ENCODE data around the gene ERMN. TPM values are rescaled to one million over a fixed set of nuclear protein-coding genes. Genes with fewer than 3 reads are reported as not detected.

The ERMN gene
- total and polyA plus RNA-seq, 2 of the 13 experiments (the other 11 are each of a cell fraction or from before 2014, with no cell fraction given) = not detected

DNA sequence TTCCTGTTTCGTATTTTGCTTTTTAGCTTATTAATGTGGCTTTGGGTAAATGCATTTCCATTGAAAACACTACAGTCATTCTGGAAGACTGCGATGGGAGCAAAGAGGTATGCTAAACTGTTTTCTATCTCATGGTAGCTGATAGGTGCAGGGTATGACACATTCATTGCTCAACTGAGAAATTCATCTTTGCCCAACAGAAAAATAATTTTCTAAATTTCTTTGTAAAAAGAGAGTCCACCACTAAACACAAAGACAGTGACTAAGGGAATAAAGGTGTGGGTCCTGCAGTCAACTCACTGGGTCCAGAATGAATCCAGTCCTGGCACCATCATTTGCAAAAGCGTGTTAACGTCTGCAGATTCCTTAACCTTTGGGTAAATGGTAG is 19.9 kb downstream of the ERMN start:
- Histone ChIP-seq H3K9me3 (ENCODE audit: low read length) (no peaks in the 10 kb centered on the region), H4K20me1 (ENCODE audit: insufficient read depth, low read length) (no peaks in the 10 kb centered on the region), H3K27me3 (ENCODE audit: control insufficient read depth in 1 of 2, insufficient read depth in 2 of 2, low read length in 2 of 2) (peaks cover 0 to 10% of the 10 kb centered on the region in 2 experiments; a peak in 1 of 5 replicates), H3K9ac (ENCODE audit: insufficient read depth, low read depth, low read length) (no peak overlapping the region), H3K27ac (ENCODE audit: extremely low read length, insufficient read depth, low read length) (no peak overlapping the region), H3K4me2 (ENCODE audit: low read depth, low read length) (no peak overlapping the region), H3K79me2 (ENCODE audit: insufficient read depth, low read length) (no peaks in the 10 kb centered on the region), H3K4me3 (replicated peaks in 1 of 3; ENCODE audit: insufficient read depth in 1 of 3, low read depth in 2 of 3, low read length in 3 of 3) (no peak overlapping the region), H3K4me1 (ENCODE audit: insufficient read depth, low read length) (no peaks in the 10 kb centered on the region), H3K36me3 (replicated peaks in 1 of 2; ENCODE audit: control insufficient read depth in 1 of 2, insufficient read depth in 2 of 2, low read length in 2 of 2) (no peaks in the 10 kb centered on the region), H2AFZ (ENCODE audit: low read length) (no peak overlapping the region)
- no TSS peak for BruUV-seq (replicated peaks)
- no peak for FAIRE-seq
- WGBS (ENCODE audit: low lambda C conversion rate) = 7% methylated on average over 4 of the region's 4 CpGs
- intact Hi-C loops (cut with micrococcal nuclease; ENCODE audit: unreplicated experiment) = no loop called here
- ChIA-PET CTCF (ENCODE audit: low intra/inter-chr PET ratio, low total read pairs) (no interaction called here), POLR2A (no interaction called here)
- no peak for DNase-seq (ENCODE audit: low spot score)
- ATAC-seq = no peak
- TF ChIP-seq, protein P1, sequence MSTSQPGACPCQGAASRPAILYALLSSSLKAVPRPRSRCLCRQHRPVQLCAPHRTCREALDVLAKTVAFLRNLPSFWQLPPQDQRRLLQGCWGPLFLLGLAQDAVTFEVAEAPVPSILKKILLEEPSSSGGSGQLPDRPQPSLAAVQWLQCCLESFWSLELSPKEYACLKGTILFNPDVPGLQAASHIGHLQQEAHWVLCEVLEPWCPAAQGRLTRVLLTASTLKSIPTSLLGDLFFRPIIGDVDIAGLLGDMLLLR (CRISPR knock-in tag; IDR thresholded peaks at IDR 0.05) = no peak
- no peak for TF ChIP-seq KDM3A (CRISPR knock-in tag; IDR thresholded peaks at IDR 0.05; ENCODE audit: low read depth)
- no peak for TF ChIP-seq ZNF274 (CRISPR knock-in tag; IDR thresholded peaks at IDR 0.05)
- TF ChIP-seq ZNF570 (CRISPR knock-in tag; IDR thresholded peaks at IDR 0.05; ENCODE audit: borderline replicate concordance) = no peak
- no peak for TF ChIP-seq ZNF496 (CRISPR knock-in tag; IDR thresholded peaks at IDR 0.05; ENCODE audit: insufficient replicate concordance)
- TF ChIP-seq ATAD3A (CRISPR knock-in tag; IDR thresholded peaks at IDR 0.05) = no peak
- no peak for TF ChIP-seq NFATC3 (CRISPR knock-in tag; IDR thresholded peaks at IDR 0.05)
- TF ChIP-seq ZNF782 (CRISPR knock-in tag; IDR thresholded peaks at IDR 0.05; ENCODE audit: borderline replicate concordance) = no peak
- TF ChIP-seq, protein P2, sequence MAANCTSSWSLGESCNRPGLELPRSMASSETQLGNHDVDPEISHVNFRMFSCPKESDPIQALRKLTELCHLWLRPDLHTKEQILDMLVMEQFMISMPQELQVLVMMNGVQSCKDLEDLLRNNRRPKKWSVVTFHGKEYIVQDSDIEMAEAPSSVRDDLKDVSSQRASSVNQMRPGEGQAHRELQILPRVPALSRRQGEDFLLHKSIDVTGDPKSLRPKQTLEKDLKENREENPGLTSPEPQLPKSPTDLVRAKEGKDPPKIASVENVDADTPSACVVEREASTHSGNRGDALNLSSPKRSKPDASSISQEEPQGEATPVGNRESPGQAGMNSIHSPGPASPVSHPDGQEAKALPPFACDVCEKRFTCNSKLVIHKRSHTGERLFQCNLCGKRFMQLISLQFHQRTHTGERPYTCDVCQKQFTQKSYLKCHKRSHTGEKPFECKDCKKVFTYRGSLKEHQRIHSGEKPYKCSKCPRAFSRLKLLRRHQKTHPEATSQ (CRISPR knock-in tag; IDR thresholded peaks at IDR 0.05; ENCODE audit: borderline replicate concordance) = no peak
- in situ Hi-C loops (cut with HindIII; ENCODE audit: extremely low pct_ligation_motif_present, low pct_unique_long_range_greater_than_20kb) = no loop called here
